ENCODE measurements around the gene BCL2L11. TPM values are rescaled to one million over a fixed set of nuclear protein-coding genes. Genes with fewer than 3 reads are reported as not detected.

BCL2L11 gene
- total RNA-seq, 1 donor from 2014 or later: 13.8 TPM

GRCh38 chr2:111135910-111136297 lies 15.2 kb downstream of the BCL2L11 start:
- no peak for DNase-seq (ENCODE audit: low read depth)
- Histone ChIP-seq H3K27me3 (ENCODE audit: control insufficient read depth, insufficient read depth, low read length) (no peaks in the 10 kb centered on the region), H3K36me3 (ENCODE audit: control insufficient read depth, insufficient read depth, low read length) (no peaks in the 10 kb centered on the region), H3K4me3 (ENCODE audit: low read depth, low read length) (no peak overlapping the region)
- no peak for TF ChIP-seq CTCF (IDR thresholded peaks at IDR 0.05; ENCODE audit: insufficient read depth, low read length, poor library complexity, severe bottlenecking)

GRCh38 chr2:111138839-111139238 lies 18.1 kb downstream of the BCL2L11 start:
- Histone ChIP-seq H3K36me3 (ENCODE audit: control insufficient read depth, insufficient read depth, low read length) (no peaks in the 10 kb centered on the region), H3K27me3 (ENCODE audit: control insufficient read depth, insufficient read depth, low read length) (no peaks in the 10 kb centered on the region), H3K4me3 (ENCODE audit: low read depth, low read length) (no peak overlapping the region)
- DNase-seq (ENCODE audit: low read depth): no peak
- TF ChIP-seq CTCF (IDR thresholded peaks at IDR 0.05; ENCODE audit: insufficient read depth, low read length, poor library complexity, severe bottlenecking): no peak

GRCh38 chr2:111139637-111140317 lies 19.1 kb downstream of the BCL2L11 start:
- TF ChIP-seq CTCF (IDR thresholded peaks at IDR 0.05; ENCODE audit: insufficient read depth, low read length, poor library complexity, severe bottlenecking): no peak
- no peaks in the 10 kb centered on the region for H3K27me3 ChIP-seq (ENCODE audit: control insufficient read depth, insufficient read depth, low read length)
- H3K4me3 ChIP-seq (ENCODE audit: low read depth, low read length): no peak overlapping the region
- no peaks in the 10 kb centered on the region for H3K36me3 ChIP-seq (ENCODE audit: control insufficient read depth, insufficient read depth, low read length)
- DNase-seq (ENCODE audit: low read depth): no peak

GRCh38 chr2:111140815-111141214 lies 20.1 kb downstream of the BCL2L11 start:
- Histone ChIP-seq H3K27me3 (ENCODE audit: control insufficient read depth, insufficient read depth, low read length) (no peaks in the 10 kb centered on the region), H3K4me3 (ENCODE audit: low read depth, low read length) (no peak overlapping the region), H3K36me3 (ENCODE audit: control insufficient read depth, insufficient read depth, low read length) (no peaks in the 10 kb centered on the region)
- no peak for DNase-seq (ENCODE audit: low read depth)
- no peak for TF ChIP-seq CTCF (IDR thresholded peaks at IDR 0.05; ENCODE audit: insufficient read depth, low read length, poor library complexity, severe bottlenecking)

GRCh38 chr2:111142101-111142500 lies 21.4 kb downstream of the BCL2L11 start:
- H3K4me3 ChIP-seq (ENCODE audit: low read depth, low read length): no peak overlapping the region
- no peaks in the 10 kb centered on the region for H3K27me3 ChIP-seq (ENCODE audit: control insufficient read depth, insufficient read depth, low read length)
- no peak for TF ChIP-seq CTCF (IDR thresholded peaks at IDR 0.05; ENCODE audit: insufficient read depth, low read length, poor library complexity, severe bottlenecking)
- no peaks in the 10 kb centered on the region for H3K36me3 ChIP-seq (ENCODE audit: control insufficient read depth, insufficient read depth, low read length)
- DNase-seq (ENCODE audit: low read depth): no peak

Measured in kidney epithelial cell (primary cell).